ENCODE measurements around the gene IGF2. TPM values are rescaled to one million over a fixed set of nuclear protein-coding genes. Genes with fewer than 3 reads are reported as not detected.

The IGF2 gene
- total RNA-seq (2022; extraction: Qiagen RNA extraction; ENCODE audit: low read depth): 1.9 to 3.3 TPM (median 3.1 TPM) in 5 replicates

GRCh38 chr11:2139123-2139521 lies at the start of gene IGF2:
Gene IGF2 (minus strand): TSS chr11:2139389. CDS start chr11:2135523, 3,866 bp downstream.

GRCh38 chr11:2171591-2172003 lies 32.4 kb upstream of the IGF2 start, which contains the start of gene TH:
Gene TH (minus strand): TSS chr11:2171815. CDS start chr11:2171786, 29 bp downstream.

GRCh38 chr11:2160736-2161259 lies 21.6 kb upstream of the IGF2 start, which contains the start of gene INS:
Gene INS (minus strand): TSS chr11:2161209. CDS start chr11:2160971, 238 bp downstream.

Other genes starting within 250 kb of the IGF2 start
- not detected in 5 replicates for gene PRR33, start 247.5 kb downstream of the IGF2 start, total RNA-seq (2022; extraction: Qiagen RNA extraction; ENCODE audit: low read depth)
- 0.27 TPM in 1 of 5 replicates, not detected in the others for gene TNNT3, start 219.7 kb downstream of the IGF2 start, total RNA-seq (2022; extraction: Qiagen RNA extraction; ENCODE audit: low read depth)
- 123 to 167 TPM (median 160 TPM) in 5 replicates for gene MRPL23, start 192.1 kb downstream of the IGF2 start, total RNA-seq (2022; extraction: Qiagen RNA extraction; ENCODE audit: low read depth)
- gene H19, start 141.5 kb downstream of the IGF2 start, total RNA-seq (2022; extraction: Qiagen RNA extraction; ENCODE audit: low read depth): 6.6 to 16.7 TPM (median 12.0 TPM) in 5 replicates
- gene INS, start 21.8 kb upstream of the IGF2 start, total RNA-seq (2022; extraction: Qiagen RNA extraction; ENCODE audit: low read depth): not detected in 5 replicates
- 0.14 TPM in 1 of 5 replicates, not detected in the others for gene TH, start 32.4 kb upstream of the IGF2 start, total RNA-seq (2022; extraction: Qiagen RNA extraction; ENCODE audit: low read depth)
- not detected in 5 replicates for gene ASCL2, start 131.2 kb upstream of the IGF2 start, total RNA-seq (2022; extraction: Qiagen RNA extraction; ENCODE audit: low read depth)
- gene C11orf21, start 162.5 kb upstream of the IGF2 start, total RNA-seq (2022; extraction: Qiagen RNA extraction; ENCODE audit: low read depth): not detected in 5 replicates
- not detected in 5 replicates for gene TSPAN32, start 162.6 kb upstream of the IGF2 start, total RNA-seq (2022; extraction: Qiagen RNA extraction; ENCODE audit: low read depth)
- gene CD81, start 237.9 kb upstream of the IGF2 start, total RNA-seq (2022; extraction: Qiagen RNA extraction; ENCODE audit: low read depth): 250 to 408 TPM (median 392 TPM) in 5 replicates